K562 (cell line): ENCODE results near the gene TUBA4B. TPM values are rescaled to one million over a fixed set of nuclear protein-coding genes. Genes with fewer than 3 reads are reported as not detected.

Source experiments
- ATAC-seq: fragments of 200-7000 bp; cut with Tn5 transposase; 3 replicates; pipeline ENCODE4 v1.9.1; 2020; ENCODE audit warnings: moderate library complexity
- BruUV-seq: library from RNA; stranded (reverse); fragments of 400-500 nt; replicated peaks from 2 replicates; lab custom pipeline; 2021; lab: Mats Ljungman, UMichigan
- CTCF ChIA-PET: fragments of 300-600 bp; formaldehyde crosslinking; extraction: SDS; loops from one replicate; lab custom pipeline; 2021; ENCODE audit warnings: low intra/inter-chr PET ratio; lab: Yijun Ruan, JAX
- POLR2A ChIA-PET: fragments of 300-600, 350-650 bp; sonication (Branson Sonifier 250); formaldehyde crosslinking; extraction: SDS; loops from one replicate; lab custom pipeline; 2021; ENCODE audit warnings: antibody characterized with exemption, inconsistent platforms; lab: Yijun Ruan, JAX
- DNase-seq, 4 experiments: peaks; one replicate each; pipeline versions ENCODE4 v3.0.0 to v3.0.0-alpha.2; 2011 to 2018; ENCODE audit warnings: low spot score in 3 of 4, mixed read lengths in 3 of 4; ENCODE audit errors: extremely low read depth in 1 of 4
- FAIRE-seq: peaks from 2 replicates; lab custom pipeline; 2011; peaks lifted over from hg19 to GRCh38; lab: Jason Lieb, UNC
- H2AFZ ChIP-seq: 2 replicates; pipeline ENCODE4 v1.6.0; 2011; ENCODE audit warnings: low read depth, low read length, control low read depth, inconsistent platforms
- H3K27ac ChIP-seq: fragments of 200-600 bp; 3 replicates; pipeline ENCODE4 v1.8.0; 2011; ENCODE audit warnings: low read depth, mild to moderate bottlenecking, control low read depth, inconsistent platforms, low read length, moderate library complexity, mixed read lengths; ENCODE audit errors: extremely low read depth
- H3K27me3 ChIP-seq, 2 experiments: fragments of 300-600 bp in 1 of 2; 2 replicates in 1 of 2; 3 replicates in 1 of 2; pipeline versions ENCODE4 v1.6.0 to v1.8.0; 2011; ENCODE audit warnings: inconsistent platforms in 2 of 2, low read length in 2 of 2, mild to moderate bottlenecking in 1 of 2, mixed read lengths in 1 of 2, moderate library complexity in 1 of 2; ENCODE audit not compliant: control insufficient read depth in 2 of 2, insufficient read depth in 2 of 2
- H3K36me3 ChIP-seq: fragments of 300-600 bp; 3 replicates; pipeline ENCODE4 v1.8.0; 2011; ENCODE audit warnings: mild to moderate bottlenecking, low read length, inconsistent platforms; ENCODE audit not compliant: control insufficient read depth, insufficient read depth
- H3K4me1 ChIP-seq, 2 experiments: fragments of 200-600 bp in 1 of 2; replicated peaks in 1 of 2; 2 replicates in 1 of 2; 3 replicates in 1 of 2; pipeline versions ENCODE4 v1.5.1 to v1.8.0; 2011; ENCODE audit warnings: inconsistent platforms in 2 of 2, low read length in 2 of 2, mild to moderate bottlenecking in 1 of 2, mixed read lengths in 1 of 2, moderate library complexity in 1 of 2; ENCODE audit not compliant: control insufficient read depth in 2 of 2, insufficient read depth in 2 of 2
- H3K4me2 ChIP-seq: 2 replicates; pipeline ENCODE4 v1.6.1; 2011; ENCODE audit warnings: low read length, control low read depth, inconsistent platforms, mixed read lengths; ENCODE audit not compliant: insufficient read depth
- H3K4me3 ChIP-seq: fragments of 200-600 bp; sonication (generic), shearing (Covaris generic); 2 replicates; pipeline ENCODE4 v1.5.1; 2016; ENCODE audit warnings: control low read depth, inconsistent platforms
- H3K79me2 ChIP-seq: fragments of 200-600 bp; 3 replicates; pipeline ENCODE4 v1.8.0; 2011; ENCODE audit warnings: low read length, inconsistent platforms; ENCODE audit not compliant: control insufficient read depth, insufficient read depth
- H3K9ac ChIP-seq, 2 experiments: 2 replicates each; pipeline versions ENCODE4 v1.6.0 to v1.6.1; 2011; ENCODE audit warnings: low read depth in 2 of 2, low read length in 2 of 2, control low read depth in 1 of 2, inconsistent platforms in 1 of 2, mild to moderate bottlenecking in 1 of 2, mixed read lengths in 1 of 2; ENCODE audit not compliant: insufficient read depth in 1 of 2
- H3K9me1 ChIP-seq: one replicate; pipeline ENCODE4 v1.6.0; 2011; ENCODE audit warnings: inconsistent platforms, mild to moderate bottlenecking, low read length, moderate library complexity; ENCODE audit not compliant: control insufficient read depth, insufficient read depth
- H3K9me3 ChIP-seq: replicated peaks from 2 replicates; pipeline ENCODE4 v1.5.1; 2011; ENCODE audit warnings: low read depth, low read length, inconsistent platforms; ENCODE audit not compliant: control insufficient read depth, insufficient read depth
- H4K20me1 ChIP-seq: replicated peaks from 2 replicates; pipeline ENCODE4 v1.6.1; 2011; ENCODE audit warnings: low read length, inconsistent platforms, mixed read lengths; ENCODE audit not compliant: control insufficient read depth, insufficient read depth
- GTF2F1 ChIP-seq: IDR thresholded peaks from 2 replicates; pipeline ENCODE4 v1.6.1; 2011; ENCODE audit warnings: low read depth, low read length, improper control_type of control experiment
- KLF6 ChIP-seq: fragments of 250-450 bp; sonication (Bioruptor Pico); IDR thresholded peaks from 2 replicates; pipeline ENCODE4 v1.4.0; 2020; ENCODE audit warnings: mild to moderate bottlenecking, moderate library complexity, borderline replicate concordance
- POLR2AphosphoS5 ChIP-seq: IDR thresholded peaks from 2 replicates; pipeline ENCODE4 v1.6.1; 2011; ENCODE audit warnings: mild to moderate bottlenecking, low read depth, low read length, moderate library complexity; ENCODE audit not compliant: control insufficient read depth, insufficient read depth
- PPARD ChIP-seq: fragments of 250-450 bp; sonication (Bioruptor Pico); IDR thresholded peaks from 2 replicates; pipeline ENCODE4 v1.8.0; 2022; ENCODE audit warnings: inconsistent platforms, mild to moderate bottlenecking, moderate library complexity
- SRSF3 ChIP-seq: fragments of 200-400 bp; formaldehyde crosslinking; IDR thresholded peaks from 2 replicates; pipeline ENCODE4 v1.6.1; 2016; ENCODE audit warnings: mild to moderate bottlenecking, low read length, moderate library complexity; ENCODE audit not compliant: insufficient read depth
- TGIF2 ChIP-seq: sonication (generic); formaldehyde crosslinking; IDR thresholded peaks from 2 replicates; pipeline ENCODE4 v1.8.1; 2022; ENCODE audit warnings: mild to moderate bottlenecking, missing genetic modification reagents, moderate library complexity
- ZNF12 ChIP-seq: sonication (generic); formaldehyde crosslinking; IDR thresholded peaks from 2 replicates; pipeline ENCODE4 v1.4.0; 2020; ENCODE audit warnings: mild to moderate bottlenecking, missing genetic modification reagents
- ZNF174 ChIP-seq: fragments of 250-450 bp; sonication (Bioruptor Pico); IDR thresholded peaks from 2 replicates; pipeline ENCODE4 v1.4.0; 2020; ENCODE audit warnings: mild to moderate bottlenecking
- WGBS: fragments of 100-300 bp; shearing (Covaris generic); methylation state at CpG from one replicate; pipeline ENCODE4 v1.1.6; 2016; ENCODE audit warnings: low coverage, mixed read lengths; ENCODE audit not compliant: insufficient coverage; ENCODE audit errors: missing lambda C conversion rate; 5-methylcytosine and 5-hydroxymethylcytosine counted together
- in situ Hi-C: fragments of 300-500 bp; cut with MboI; formaldehyde crosslinking; loops from 4 replicates; pipeline ENCODE4 v1.15.0; 2018; ENCODE audit warnings: inconsistent platforms, mixed read lengths
- intact Hi-C: fragments of 100-400 bp; cut with micrococcal nuclease; formaldehyde crosslinking; loops from 2 replicates; pipeline ENCODE4 v1.14.2; 2022
- polyA plus RNA-seq, 8 experiments: library from polyadenylated mRNA; depleted of rRNA in 4 of 8; stranded (reverse) in 5 of 8; unstranded in 3 of 8; fragments of >200 nt; fragmentation: Nextera tagmentation in 2 of 8; fragmentation: Illumina TruSeq in 1 of 8; extraction: Ambion mirVana in 2 of 8; extraction: Trizol in 1 of 8; gene quantifications; 2 replicates each; pipeline versions ENCODE4 v1.2.1 to v1.2.3, GENCODE V29; 2011 to 2014; ENCODE audit warnings: inconsistent platforms in 1 of 8, missing spikeins in 1 of 8
- total RNA-seq, 7 experiments: library from RNA; depleted of rRNA in 6 of 7; stranded (reverse); fragments of >200 nt in 6 of 7; fragmentation: Illumina TruSeq in 2 of 7; extraction: Trizol in 2 of 7; gene quantifications; 2 replicates each; pipeline versions ENCODE4 v1.2.1 to v1.2.3, GENCODE V29; 2011 to 2021; ENCODE audit warnings: low replicate concordance in 1 of 7
- TF ChIP-seq, protein P1 (sequence below): fragments of 250-450 bp; sonication (Bioruptor Pico); IDR thresholded peaks from 2 replicates; pipeline ENCODE4 v1.8.0; 2021; ENCODE audit warnings: mild to moderate bottlenecking, moderate library complexity
- TF ChIP-seq, protein P2 (sequence below): fragments of 250-450 bp; sonication (Bioruptor Pico); IDR thresholded peaks from 2 replicates; pipeline ENCODE4 v1.9.0; 2021; ENCODE audit warnings: mild to moderate bottlenecking, inconsistent platforms

TUBA4B gene
- total and polyA plus RNA-seq, 9 of the 15 experiments (the other 6 are each of a cell fraction or from before 2014, with no cell fraction given), result 0.04 TPM; not detected in 8

DNA sequence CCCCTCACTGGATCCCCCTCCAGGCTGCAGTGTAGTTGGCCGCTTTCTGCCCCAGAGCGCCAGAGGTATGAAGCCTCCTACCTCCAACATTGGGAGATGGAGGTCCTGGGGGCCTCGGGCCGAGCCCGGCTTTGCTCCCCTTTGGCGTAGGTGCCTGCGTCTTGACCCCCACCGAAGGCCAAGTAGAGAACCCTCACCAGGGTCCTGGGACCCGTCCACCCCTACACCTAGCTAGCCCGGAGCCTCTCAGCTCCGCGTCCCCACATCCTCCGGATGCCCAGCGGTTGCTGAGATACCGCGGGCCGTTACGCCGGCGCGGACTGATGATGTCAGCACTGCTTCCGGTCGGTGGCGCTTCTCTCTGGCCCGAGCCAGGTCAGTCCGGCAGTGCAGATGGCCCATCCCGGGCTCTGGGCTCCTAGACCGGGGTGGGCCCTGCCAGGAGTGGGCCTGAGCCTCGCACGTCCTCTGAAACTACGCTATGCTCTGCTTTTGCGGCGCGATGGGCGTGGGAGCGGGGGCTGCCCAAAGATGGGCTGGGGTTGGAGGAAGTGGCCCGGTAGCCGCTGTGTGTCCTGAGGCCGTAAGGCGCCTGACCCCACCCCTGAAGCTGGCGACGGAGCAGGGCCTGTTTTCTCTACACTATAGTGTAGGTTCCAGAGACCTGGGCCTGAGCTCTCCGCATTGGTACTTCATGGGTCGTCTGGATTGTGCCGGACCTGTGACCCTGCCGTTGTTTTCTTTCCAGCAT lies 7.7 kb upstream of the TUBA4B start, which contains the start of the genes GLB1L and STK16:
GLB1L (minus strand) TSS at position 297 of the 751 bp plus-strand sequence. CDS start 1,871 bp downstream, outside the sequence.
STK16 (plus strand) TSS at position 332 of the 751 bp plus-strand sequence. CDS start 521 bp downstream, outside the sequence.
- BruUV-seq, result TSS peak; percentile 76
- Histone ChIP-seq H3K4me2 (peak within 1 kb of the TSS; percentile 92), H3K9me3 (no peaks in the 10 kb centered on the region), H3K27me3 (no peaks in the 10 kb centered on the region), H3K9ac (peak within 1 kb of the TSS; percentile 94 to 99), H2AFZ (peak within 1 kb of the TSS; percentile 86), H3K9me1 (no peaks in the 10 kb centered on the region), H3K4me1 (peaks cover 21 to 32% of the 10 kb centered on the region in 2 experiments; a peak in 4 of 5 replicates), H3K79me2 (peaks cover 17% of the 10 kb centered on the region), H3K36me3 (peaks cover 39% of the 10 kb centered on the region), H3K4me3 (peak within 1 kb of the TSS; percentile 93), H3K27ac (peak within 1 kb of the TSS; percentile 95), H4K20me1 (0 out of 2 replicates have a peak, but pooled peaks cover 3% of the 10 kb centered on the region)
- POLR2A ChIA-PET, result interaction anchor here (0.6 to 2.2 kb wide), 13 partner anchors 8 to 641 kb away, joined by 3 to 12 read pairs (median 4); partner anchors contain the start of genes ANKZF1, ATG9A, DNAJB2 and DNPEP
- intact Hi-C loops (loop anchor here (2.0 kb wide), 1 partner anchor 17 kb away; the partner anchor contains the start of genes ANKZF1 and ATG9A), in situ Hi-C loops (no loop called here)
- 1% methylated on average over 19 of the region's 46 CpGs for WGBS
- CTCF ChIA-PET, result no interaction called here
- ATAC-seq, result peak; percentile 92
- peak; percentile 86 for FAIRE-seq
- DNase-seq, result peak; percentile 89 to 93 (median 90)
- TF ChIP-seq, protein P1, sequence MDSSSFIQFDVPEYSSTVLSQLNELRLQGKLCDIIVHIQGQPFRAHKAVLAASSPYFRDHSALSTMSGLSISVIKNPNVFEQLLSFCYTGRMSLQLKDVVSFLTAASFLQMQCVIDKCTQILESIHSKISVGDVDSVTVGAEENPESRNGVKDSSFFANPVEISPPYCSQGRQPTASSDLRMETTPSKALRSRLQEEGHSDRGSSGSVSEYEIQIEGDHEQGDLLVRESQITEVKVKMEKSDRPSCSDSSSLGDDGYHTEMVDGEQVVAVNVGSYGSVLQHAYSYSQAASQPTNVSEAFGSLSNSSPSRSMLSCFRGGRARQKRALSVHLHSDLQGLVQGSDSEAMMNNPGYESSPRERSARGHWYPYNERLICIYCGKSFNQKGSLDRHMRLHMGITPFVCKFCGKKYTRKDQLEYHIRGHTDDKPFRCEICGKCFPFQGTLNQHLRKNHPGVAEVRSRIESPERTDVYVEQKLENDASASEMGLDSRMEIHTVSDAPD (CRISPR knock-in tag), result no peak
- TF ChIP-seq ZNF12, result no peak
- no peak for TF ChIP-seq SRSF3
- TF ChIP-seq POLR2AphosphoS5, result peak; percentile 74
- no peak for TF ChIP-seq GTF2F1
- no peak for TF ChIP-seq KLF6 (CRISPR knock-in tag)
- no peak for TF ChIP-seq TGIF2 (CRISPR knock-in tag)
- TF ChIP-seq, protein P2, sequence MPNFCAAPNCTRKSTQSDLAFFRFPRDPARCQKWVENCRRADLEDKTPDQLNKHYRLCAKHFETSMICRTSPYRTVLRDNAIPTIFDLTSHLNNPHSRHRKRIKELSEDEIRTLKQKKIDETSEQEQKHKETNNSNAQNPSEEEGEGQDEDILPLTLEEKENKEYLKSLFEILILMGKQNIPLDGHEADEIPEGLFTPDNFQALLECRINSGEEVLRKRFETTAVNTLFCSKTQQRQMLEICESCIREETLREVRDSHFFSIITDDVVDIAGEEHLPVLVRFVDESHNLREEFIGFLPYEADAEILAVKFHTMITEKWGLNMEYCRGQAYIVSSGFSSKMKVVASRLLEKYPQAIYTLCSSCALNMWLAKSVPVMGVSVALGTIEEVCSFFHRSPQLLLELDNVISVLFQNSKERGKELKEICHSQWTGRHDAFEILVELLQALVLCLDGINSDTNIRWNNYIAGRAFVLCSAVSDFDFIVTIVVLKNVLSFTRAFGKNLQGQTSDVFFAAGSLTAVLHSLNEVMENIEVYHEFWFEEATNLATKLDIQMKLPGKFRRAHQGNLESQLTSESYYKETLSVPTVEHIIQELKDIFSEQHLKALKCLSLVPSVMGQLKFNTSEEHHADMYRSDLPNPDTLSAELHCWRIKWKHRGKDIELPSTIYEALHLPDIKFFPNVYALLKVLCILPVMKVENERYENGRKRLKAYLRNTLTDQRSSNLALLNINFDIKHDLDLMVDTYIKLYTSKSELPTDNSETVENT (CRISPR knock-in tag), result no peak
- no peak for TF ChIP-seq ZNF174
- TF ChIP-seq PPARD, result no peak
